AG04450 (cell line): ENCODE measurements around the gene GTF2H2C_2.
"Not testable (repeated sequence)": the region's sequence is repeated elsewhere in the genome, so short reads cannot be mapped to it uniquely, and the experiment has no call there.

Source experiments
- CTCF ChIA-PET: fragments of 300-600, 350-600 bp; formaldehyde crosslinking; extraction: SDS; loops from one replicate; lab custom pipeline; 2022; ENCODE audit warnings: antibody characterized with exemption, inconsistent platforms; lab: Charles Lee
- POLR2A ChIA-PET: fragments of 350-600 bp; formaldehyde crosslinking; extraction: SDS; loops from one replicate; lab custom pipeline; 2021; ENCODE audit warnings: antibody characterized with exemption, inconsistent platforms; lab: Yijun Ruan, JAX
- DNase-seq: peaks from one replicate; pipeline ENCODE4 v3.0.0-alpha.2; 2011; ENCODE audit warnings: low read depth, low spot score
- H3K27ac ChIP-seq: one replicate; pipeline ENCODE4 v1.5.1; 2012; ENCODE audit warnings: low read depth, low read length, control low read depth
- H3K27me3 ChIP-seq: one replicate; pipeline ENCODE4 v1.6.0; 2012; ENCODE audit warnings: low read length; ENCODE audit not compliant: control insufficient read depth, insufficient read depth
- H3K4me3 ChIP-seq: 2 replicates; pipeline ENCODE4 v1.5.1; 2011; ENCODE audit warnings: mild to moderate bottlenecking, low read depth, low read length, control low read depth
- H3K9me3 ChIP-seq: 2 replicates; pipeline ENCODE4 v1.5.1; 2012; ENCODE audit warnings: low read length; ENCODE audit not compliant: control insufficient read depth, insufficient read depth

Gene GTF2H2C_2

GRCh38 chr5:70469926-70470509 lies 54.9 kb downstream of the GTF2H2C_2 start:
- POLR2A ChIA-PET, H3K4me3 ChIP-seq, CTCF ChIA-PET, H3K27me3 ChIP-seq, H3K27ac ChIP-seq, H3K9me3 ChIP-seq, DNase-seq: not testable (repeated sequence)
